AML-193 (cell line): Measurements from ENCODE around the gene NUAK2.
"Not testable (repeated sequence)": the region's sequence is repeated elsewhere in the genome, so short reads cannot be mapped to it uniquely, and the experiment has no call there.

ENCODE experiments used
- DNase-seq, 2 experiments: peaks; one replicate each; lab custom pipeline; 2025; lab: John Stamatoyannopoulos, UW

NUAK2 gene

DNA sequence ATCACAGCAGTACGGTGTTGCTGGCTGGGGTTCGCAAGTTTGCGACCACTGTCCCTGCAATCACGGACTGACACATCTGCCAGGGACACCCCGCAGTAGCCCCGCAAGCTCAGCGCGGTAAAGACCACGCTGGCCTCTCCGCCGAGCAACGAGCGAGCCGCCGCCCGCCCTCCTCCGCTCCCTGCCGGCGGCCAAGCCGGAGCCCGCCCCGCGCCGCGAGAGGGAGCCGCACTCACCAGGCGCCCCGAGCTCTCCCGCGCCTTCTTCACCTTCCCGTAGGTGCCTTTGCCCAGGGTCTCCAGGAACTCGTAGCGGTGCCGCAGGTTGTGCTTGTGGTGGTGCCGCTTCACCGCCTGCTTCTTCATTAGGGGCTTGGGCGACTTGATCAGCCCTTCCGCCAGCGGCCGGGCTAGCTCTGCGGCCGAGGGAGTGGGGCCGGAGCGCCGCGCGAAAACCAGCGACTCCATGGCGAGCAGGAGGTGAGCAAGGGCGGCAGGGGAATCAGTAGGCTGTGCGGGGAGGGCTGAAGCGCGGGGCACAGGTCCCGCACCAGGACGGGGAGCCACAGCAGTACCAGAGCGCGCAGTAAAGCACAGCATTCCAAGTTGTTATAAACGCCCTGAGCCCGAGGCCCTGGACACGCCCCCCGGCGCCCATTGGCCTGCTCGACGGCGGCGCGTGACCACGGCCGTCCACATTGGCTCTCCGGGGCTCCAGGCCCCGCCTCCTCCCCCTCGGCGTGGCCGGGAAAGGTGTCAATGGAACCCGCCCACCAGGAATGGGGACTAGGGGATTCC is at the start of gene NUAK2:
Gene NUAK2 (minus strand): TSS at position 584 of the 797 bp plus-strand sequence. CDS start 117 bp downstream, at position 467.
- DNase-seq, result peak; percentile 3 to 22

DNA sequence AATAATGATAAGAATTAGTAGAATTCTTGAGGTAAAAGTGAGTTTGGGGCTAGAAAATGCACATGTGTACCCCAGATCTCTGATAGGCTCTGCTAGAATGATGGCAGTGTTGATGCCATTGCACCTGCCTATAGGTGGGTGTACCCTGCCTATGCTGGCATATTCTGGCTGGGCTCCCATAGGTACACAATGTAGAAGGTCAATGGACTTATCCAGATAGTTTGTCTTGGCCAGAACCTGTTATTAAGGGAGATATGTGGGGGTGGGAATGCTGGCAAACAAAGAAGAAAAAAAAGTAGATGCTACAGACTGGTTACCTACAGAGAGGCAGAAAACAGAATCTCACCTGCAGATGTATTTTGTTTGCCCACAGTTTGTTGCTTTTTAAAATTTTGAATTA is 49.2 kb upstream of the NUAK2 start:
- DNase-seq, result no peak

DNA sequence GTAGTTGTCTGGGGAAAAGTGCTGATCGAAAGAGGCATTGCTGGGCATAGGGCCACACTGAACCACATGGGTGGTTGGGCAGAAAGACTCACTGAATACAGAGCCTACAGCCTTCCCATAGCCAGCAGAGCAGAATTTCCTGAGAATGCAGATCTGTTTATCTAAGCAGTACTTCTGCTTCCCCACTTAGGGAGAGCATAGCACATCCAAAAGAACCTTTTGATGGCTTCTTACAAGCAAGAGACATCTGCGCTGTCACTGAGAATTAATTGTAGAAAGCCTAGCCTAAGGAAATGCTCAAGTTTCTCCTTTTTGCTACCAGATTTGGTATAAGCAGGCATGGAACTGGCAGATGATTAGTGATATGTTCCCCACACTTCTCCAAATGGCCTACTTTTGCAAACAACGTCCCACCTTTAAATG is 48.2 kb upstream of the NUAK2 start:
- no peak for DNase-seq

DNA sequence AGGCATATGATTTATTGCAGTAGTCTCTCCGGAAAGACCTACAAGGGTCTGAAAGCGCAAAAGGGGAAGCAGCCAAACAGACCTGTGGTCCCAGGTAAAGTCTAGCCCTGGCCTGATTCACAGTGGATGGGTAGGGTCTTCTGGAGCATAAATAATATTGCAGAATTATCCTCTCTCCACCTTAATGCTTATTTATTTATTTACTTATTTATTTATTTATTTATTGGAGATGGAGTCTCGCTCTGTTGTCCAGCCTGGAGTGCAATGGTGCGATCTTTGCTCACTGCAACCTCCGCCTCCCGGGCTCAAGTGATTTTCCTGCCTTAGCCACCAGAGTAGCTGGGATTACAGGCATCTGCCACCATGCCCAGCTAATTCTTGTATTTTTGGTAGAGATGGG is 46.9 kb upstream of the NUAK2 start:
- DNase-seq, result no peak

DNA sequence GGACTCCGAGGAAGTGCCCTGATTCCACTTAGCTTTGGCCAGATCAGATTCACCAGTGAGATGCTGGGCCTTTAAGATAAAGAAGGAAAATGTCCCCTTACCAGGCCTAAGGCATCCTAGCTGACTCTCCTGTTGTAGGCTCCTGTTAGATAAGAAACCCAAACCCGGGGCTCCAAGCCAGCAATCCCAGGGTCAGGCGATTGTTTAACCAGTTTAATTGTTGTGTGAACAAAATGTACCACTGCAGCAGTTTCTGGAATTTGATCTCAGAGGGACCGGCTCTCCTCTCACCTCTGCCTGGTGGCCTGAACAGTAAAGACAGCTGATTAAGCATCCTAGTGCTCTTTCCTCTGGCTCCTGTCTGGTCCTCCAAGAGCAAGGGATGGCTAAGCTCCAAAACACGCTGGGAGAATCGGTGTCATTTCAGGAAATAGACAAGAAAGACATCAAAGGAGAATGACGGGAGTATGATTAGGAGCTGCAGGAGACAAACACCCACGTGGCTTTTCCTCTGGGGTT is 44.5 kb upstream of the NUAK2 start:
- DNase-seq, result no peak

DNA sequence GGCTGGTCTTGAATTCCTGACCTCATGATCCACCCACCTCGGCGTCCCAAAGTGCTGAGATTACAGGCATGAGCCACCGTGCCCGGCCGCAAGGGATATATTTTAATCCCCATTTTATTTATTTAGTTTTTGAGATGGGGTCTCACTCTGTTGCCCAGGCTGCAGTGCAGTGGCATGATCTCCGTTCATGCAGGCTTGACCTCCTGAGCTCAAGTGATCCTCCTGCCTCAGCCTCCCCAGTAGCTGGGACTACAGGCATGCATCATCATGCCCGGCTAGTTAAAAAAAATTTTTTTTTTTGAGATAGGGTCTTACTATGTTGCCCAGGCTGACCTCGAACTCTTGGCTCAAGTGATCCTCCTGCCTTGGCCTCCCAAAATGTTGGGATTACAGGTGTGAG is 43.5 kb upstream of the NUAK2 start:
- not testable (repeated sequence) for DNase-seq

DNA sequence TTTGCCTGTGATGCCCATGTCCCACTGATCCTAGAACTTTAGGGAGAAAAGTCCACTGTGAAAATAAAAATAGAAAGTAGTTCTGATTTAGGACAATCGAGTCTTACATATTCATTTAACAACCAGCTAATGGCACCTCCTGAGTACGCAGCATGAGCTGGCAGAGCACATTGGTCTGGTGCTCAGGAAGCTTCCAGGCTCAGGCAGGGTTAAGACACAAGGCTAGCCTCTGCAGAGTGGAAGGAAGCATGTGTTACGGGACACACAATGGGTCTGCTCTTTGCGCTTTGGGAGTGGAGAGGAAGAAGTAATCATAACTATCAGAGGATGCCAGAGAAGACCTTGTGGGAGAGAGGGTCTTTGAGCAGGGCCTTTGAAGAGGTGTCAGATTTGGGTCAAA is 39.3 kb upstream of the NUAK2 start:
- DNase-seq, result no peak

DNA sequence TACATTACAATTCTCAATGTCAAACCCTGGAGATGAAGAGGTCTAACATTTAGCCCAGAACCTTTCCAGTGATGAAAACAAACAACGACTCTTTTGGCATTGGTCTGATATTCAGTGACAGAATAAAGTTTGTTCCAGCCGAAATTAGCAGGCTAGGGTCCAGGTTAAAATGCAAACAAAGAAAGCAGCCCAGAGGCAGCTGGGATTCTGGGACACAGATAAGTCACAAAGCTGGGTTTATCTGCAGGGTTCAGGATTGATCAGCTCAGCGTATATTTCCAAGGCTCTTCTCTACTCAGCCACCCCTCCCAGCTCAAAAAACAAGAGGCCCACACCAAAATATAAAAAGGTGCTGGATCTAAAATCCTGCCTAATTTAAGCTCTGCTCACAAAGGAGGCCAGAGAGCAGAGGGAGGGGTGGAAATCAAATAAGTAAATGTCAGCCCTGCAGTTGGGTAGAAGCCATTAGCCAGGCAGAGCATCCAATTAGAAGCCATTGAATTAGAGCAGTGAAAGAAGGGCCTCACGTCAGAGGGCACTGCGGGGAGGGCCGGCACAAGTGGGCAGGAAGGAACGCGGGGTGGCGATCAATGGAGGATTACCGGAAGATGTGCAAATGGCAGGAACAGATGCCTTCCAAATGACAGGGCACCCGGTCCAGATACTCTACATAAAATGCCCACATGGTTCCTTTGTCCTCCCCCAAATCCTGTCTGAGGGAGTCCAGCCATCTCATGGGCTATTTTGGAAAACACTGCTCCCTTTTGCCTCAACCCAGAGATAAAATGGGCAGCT is 38.4 kb upstream of the NUAK2 start:
- no peak for DNase-seq

DNA sequence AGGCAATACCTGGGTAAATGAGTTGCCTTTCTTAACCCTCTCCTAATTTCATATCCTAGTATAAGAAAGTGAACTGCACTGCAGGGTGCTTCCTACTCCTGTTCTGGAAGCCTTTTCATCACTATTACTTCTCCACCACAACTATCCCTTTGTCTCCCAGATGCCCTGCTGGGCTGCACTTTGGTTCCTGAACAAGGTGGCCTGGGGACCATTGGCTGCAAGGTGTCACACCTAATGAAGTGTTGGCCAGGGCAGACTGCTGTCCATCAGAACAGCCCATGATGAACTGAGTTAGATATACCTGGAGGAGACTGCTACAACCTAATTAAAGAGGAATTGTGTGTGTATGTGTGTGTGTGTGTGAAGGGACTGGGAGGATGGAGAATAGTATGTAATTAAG is 37.0 kb upstream of the NUAK2 start:
- DNase-seq, result no peak

DNA sequence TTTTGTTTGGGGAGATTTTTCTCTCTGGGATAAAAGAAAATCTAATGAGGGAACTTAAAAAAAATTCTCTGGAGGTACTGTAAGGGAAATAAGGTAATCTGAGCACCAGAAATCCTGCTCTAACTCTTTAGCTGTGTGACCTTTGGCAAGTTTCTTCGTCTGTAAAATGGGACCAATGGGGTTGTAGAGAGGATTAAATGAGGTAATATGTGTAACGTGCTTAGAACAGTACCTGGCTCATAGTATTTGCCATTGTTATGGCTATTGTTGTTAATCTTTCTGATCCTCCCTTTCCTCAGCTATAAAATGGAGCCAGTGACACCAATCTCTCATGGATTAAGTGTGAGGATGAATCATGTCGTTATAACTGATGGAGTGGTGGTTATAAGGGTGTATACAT is 36.0 kb upstream of the NUAK2 start:
- DNase-seq, result no peak

DNA sequence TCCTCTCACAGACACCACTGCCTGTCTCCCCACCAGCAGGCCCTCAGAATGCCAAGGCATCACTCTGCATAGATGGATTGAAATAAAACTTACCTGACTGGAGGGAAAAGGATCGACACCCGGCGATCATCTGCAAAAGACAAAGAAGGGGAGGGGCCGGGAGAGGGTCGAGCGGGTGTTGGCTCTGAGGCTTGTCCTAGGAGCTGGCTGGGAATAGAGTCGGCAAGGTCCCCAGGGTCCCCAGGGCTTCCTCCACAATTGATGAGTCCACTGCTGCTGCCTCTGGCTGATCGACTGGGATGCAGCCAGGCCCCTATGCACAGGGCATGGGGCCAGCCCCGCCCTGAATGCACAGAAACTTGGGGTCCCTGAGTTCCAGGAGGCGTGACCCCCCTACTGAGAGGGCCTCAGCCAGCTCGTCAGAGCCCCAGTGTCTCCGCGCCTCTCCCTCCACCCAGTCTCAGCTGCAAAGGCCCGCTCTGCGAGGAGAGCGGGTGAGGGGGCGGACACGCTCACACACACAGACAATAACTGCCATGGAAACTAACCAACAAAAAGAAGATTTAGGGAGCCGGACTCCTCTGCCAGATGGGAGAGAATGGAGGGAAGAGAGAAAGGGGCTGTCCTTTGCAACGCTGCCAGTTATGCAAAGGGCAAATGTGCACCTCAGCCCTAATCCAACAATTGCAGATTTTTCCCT is 35.0 kb upstream of the NUAK2 start, which contains the start of gene KLHDC8A:
Gene KLHDC8A (minus strand): TSS at position 483 of the 700 bp plus-strand sequence. CDS start 13,318 bp downstream, outside the sequence.
- no peak for DNase-seq

DNA sequence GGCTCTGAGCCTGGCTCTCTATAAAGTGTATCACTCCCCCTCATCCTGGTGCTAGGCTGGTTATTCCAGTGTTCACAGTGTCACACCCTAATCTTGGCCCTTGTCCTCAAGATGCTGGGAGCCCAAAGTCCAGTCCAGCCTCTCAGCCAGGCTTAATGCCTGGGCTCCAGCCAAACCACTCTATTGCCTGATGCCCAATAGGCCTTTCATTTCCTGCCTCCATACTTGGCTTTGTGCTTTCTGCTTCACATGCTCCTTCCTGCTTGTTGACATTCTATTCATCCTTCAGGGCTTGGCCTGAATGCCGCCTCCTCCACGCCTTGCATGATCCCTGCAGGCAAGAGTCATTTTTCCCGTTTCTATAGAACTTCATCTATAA is 33.5 kb upstream of the NUAK2 start:
- DNase-seq, result no peak

DNA sequence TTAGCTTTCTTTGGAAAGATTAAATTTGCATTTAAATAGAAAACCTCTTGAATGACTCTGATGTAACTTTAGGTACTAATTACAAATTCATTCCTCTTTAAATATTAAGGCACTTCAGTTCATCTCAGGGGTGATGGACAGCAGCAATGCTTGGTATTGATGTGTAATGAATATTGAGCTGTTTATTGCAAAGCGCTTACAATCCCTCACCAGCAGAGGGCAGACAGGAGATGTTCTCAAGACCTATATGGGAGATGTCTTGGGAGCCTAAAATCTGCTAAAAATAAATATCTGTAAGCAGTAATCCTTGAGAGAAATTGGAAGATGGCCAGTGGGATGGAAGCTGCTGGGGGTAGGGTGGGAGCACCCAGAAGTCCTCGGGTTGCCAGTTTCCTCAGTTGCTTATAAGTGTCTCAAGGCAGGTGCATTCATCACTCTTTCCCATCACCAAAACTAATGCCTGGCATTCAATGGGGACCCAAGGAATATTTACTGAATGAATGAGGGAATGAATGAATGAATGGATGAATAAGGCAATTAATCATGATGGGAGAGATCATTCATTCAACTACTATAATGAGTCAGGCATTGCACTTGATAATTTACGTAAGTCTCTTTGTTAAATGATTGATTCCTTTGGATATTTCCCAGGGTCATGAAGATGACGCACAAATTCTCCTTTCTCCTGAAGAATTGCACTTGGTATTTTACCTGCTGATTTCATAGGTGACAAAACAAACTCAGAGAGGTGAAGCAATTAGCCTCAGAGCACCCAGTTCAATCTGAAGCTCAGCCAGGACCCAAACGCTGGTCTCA is 32.9 kb upstream of the NUAK2 start:
- DNase-seq, result peak; percentile 48 to 55

DNA sequence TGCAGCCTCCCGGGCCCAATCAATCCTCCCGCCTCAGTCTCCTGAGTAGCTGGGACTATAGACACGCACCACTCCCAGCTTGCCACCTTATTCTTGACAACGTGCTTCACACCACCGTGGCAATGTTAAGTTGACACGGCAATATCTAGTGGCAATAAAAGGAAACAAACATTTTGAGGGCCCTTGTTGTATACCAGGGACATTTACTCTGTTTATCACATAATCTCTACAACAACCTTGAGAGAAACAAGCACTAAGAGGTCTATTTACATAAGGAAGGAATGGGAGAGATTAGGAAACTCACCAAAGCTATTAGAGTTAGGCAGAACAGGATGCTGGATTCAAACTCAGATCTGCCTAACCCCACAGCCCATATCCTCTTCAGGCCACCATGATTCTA is 32.1 kb upstream of the NUAK2 start:
- no peak for DNase-seq

DNA sequence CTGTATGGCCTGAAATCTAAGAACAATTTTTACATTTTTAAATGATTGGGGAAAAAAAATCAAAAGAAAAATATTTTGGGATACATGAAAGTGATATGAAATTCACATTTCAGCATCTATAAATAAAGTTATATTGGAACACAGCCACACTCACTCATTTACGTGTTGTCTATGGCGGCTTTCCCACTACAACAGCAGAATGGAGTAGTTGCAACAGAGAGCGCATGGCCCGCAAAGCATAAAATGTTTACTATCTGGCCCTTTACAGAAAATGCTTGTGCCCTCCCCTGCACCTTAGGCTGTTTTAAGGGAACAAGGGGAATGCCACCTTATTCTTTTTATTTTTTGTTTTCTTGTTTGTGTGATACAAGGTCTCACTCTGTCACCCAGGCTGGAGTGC is 31.6 kb upstream of the NUAK2 start:
- no peak for DNase-seq

DNA sequence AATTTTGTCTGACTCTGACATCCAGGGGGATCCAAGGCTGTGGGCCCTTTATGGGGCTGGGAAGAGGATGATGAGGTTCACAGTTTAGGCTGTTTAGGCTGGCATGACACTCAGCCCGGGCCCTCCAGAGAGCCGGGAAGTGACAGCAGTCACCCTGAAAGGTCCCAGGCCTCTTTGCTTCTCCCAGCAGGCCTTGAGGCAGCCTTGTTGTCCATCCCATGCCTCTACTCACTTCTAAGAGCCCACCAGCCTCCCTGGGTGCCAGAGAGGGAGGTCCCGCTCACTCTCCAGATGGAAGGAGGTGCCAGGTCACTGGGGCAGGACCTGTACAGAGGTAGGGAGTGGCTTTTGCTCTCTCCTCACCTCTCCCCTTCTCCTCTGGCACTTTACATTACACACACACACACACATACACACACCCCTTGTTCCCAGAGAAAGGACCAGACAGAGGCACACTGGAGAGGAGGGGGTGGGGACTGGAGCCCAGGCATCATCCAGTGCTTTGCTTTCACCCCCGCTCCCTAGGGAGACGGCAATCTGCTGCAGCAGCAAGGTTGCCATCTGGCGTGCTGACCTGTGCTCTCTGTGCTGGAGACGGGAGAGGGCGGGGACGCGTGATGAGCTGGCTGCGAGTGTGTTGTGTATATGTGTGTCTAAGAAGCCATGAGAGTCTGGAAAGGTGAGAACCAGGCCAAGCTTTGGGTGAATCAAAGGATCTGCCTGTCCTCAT is 30.6 kb upstream of the NUAK2 start:
- no peak for DNase-seq

DNA sequence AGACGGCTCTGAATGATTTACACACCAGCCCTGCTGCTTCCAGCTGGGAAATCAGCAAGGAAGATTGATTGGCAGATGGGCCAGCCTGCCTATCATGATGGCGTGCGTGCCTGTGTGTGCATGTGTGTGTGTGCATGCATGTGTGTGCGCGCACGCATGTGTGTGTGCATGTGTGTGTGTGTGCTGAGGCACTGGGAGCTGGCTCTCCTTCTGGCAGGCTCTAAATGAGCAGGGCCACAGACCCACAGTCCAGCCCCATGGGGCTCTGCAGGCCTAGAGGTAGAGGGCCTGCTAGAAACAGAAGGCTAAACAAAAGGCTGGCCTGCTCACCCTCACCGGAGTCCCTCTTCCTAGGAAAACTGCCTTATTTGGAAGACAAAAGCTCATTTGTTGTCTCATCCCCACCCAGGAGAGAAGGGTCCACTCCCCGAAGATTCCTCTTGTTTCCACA is 29.2 kb upstream of the NUAK2 start:
- DNase-seq, result no peak

DNA sequence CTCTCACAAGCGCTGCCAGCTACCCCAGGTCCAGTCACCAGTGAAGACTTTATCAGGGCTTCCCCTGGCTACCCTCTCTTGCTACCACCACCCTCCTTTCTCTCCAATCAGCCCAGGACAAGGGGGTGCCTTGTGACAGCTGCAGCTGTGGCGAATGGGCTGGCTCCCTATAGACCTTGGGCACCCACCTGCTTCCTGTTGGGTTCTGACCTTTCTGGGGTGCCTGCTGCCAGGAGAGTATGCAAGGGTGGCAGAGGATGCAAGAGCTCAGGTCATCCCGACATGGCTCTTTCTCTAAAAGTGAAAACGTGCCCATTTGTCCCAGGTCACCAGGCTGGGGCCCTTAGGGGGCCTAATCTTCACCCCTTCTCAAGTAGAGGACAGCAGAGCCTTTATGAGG is 28.6 kb upstream of the NUAK2 start:
- no peak for DNase-seq

DNA sequence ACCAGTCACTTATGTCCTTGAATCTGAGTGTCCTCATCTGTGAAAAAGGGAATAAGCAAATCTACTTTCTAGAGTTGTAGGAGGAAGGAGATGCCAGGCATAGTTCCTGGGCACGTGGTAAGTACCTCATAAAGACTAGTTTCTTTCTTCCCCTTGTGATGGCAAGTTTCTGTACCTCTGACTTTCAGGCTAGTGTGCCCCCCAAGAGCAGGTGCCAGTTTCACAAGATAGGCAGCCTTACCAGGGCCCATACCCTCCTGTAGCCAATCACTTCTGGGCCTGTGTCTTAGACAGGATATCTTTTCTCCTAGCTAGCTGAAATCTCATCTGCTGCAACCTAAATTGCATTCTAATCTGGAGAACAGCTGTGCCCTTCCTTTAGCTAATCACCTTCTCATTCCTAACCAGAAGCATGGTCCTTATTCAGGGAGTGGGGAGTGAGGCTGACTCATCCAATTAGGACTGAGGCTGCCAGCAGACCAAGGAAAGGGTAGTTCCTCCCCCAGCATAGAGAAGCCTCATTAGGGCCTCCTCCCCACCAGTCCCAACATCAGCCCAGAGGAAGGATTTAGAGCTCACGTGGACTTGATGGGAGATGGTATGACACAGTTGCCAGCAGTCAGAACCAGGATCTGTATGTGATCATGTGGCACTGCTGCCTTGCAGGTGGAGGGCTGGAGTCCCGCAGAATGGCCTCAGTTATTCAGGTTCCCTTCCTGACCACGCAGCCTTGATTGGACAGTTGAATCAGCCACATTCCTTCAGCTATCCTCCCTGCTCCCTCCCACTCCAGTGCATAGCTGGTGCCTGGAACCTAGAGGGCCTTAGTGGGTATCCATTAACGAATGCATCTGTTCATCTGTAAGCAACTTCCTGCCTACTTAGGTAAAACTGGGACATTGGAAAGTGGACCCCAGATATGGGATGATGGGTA is 27.3 kb upstream of the NUAK2 start:
- DNase-seq, result no peak
